Mesothelial cell of epicardium (in vitro differentiated cells): ENCODE data around the gene AFF1. TPM values are rescaled to one million over a fixed set of nuclear protein-coding genes. Genes with fewer than 3 reads are reported as not detected.

Experiments
- DNase-seq, 2 experiments: peaks; one replicate each; pipeline ENCODE4 v3.0.0; 2021; ENCODE audit warnings: low spot score in 2 of 2; ENCODE audit not compliant: unreplicated experiment in 2 of 2
- H3K27ac Mint-ChIP-seq: 2 replicates; pipeline ENCODE4 v1.8.0; 2021; ENCODE audit warnings: mixed read lengths
- H3K27me3 Mint-ChIP-seq: 2 replicates; pipeline ENCODE4 v1.8.0; 2021; ENCODE audit warnings: low read depth, mixed read lengths
- H3K36me3 Mint-ChIP-seq: 2 replicates; pipeline ENCODE4 v1.8.0; 2021; ENCODE audit warnings: mixed read lengths
- H3K4me1 Mint-ChIP-seq: 2 replicates; pipeline ENCODE4 v1.8.0; 2021; ENCODE audit warnings: mixed read lengths
- H3K4me3 Mint-ChIP-seq: 2 replicates; pipeline ENCODE4 v1.8.0; 2021; ENCODE audit warnings: mild to moderate bottlenecking, moderate library complexity, mixed read lengths
- H3K9me3 Mint-ChIP-seq: 2 replicates; pipeline ENCODE4 v1.8.0; 2021; ENCODE audit warnings: mixed read lengths
- CTCF ChIP-seq: fragments of 200-600 bp; sonication (generic); IDR thresholded peaks from one replicate; pipeline ENCODE4 v1.5.0; 2021; ENCODE audit warnings: antibody characterized with exemption; ENCODE audit not compliant: unreplicated experiment
- total RNA-seq: library from RNA; stranded (reverse); gene quantifications from 3 replicates; pipeline ENCODE4 v1.2.1, GENCODE V29; 2021

Gene AFF1
- total RNA-seq, 1 donor from 2014 or later = 18.2 TPM

GRCh38 chr4:87109121-87109520, 174.3 kb downstream of the AFF1 start:
- DNase-seq = no peak
- H3K4me1 Mint-ChIP-seq = peaks cover 21% of the 10 kb centered on the region
- TF ChIP-seq CTCF = no peak
- no peak overlapping the region for H3K4me3 Mint-ChIP-seq
- H3K27me3 Mint-ChIP-seq = no peaks in the 10 kb centered on the region
- no peaks in the 10 kb centered on the region for H3K9me3 Mint-ChIP-seq
- H3K27ac Mint-ChIP-seq = peak overlapping the region; percentile 26
- peaks cover 14% of the 10 kb centered on the region for H3K36me3 Mint-ChIP-seq

DNA sequence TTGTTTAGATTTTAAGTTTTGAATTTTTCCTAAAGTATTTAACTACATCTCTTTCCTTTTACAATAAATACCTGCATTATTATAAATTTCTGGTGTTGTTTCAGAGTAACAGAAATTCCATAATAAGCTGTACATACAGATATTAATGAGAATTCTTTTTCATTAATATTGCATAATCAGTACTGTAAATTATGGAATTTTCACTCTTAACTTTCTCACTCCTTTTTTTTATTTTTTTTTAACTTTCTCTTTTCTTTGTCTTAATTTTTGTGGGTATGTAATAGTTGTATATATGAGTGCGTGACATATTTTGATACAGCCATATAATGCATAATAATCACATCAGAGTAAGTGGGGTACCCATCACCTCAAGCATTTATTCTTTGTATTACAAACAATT, 175.1 kb downstream of the AFF1 start:
- no peak for TF ChIP-seq CTCF
- no peak overlapping the region for H3K27ac Mint-ChIP-seq
- no peak for DNase-seq
- H3K27me3 Mint-ChIP-seq = no peaks in the 10 kb centered on the region
- peaks cover 17% of the 10 kb centered on the region for H3K36me3 Mint-ChIP-seq
- H3K9me3 Mint-ChIP-seq = no peaks in the 10 kb centered on the region
- peaks cover 21% of the 10 kb centered on the region for H3K4me1 Mint-ChIP-seq
- H3K4me3 Mint-ChIP-seq = no peak overlapping the region

DNA sequence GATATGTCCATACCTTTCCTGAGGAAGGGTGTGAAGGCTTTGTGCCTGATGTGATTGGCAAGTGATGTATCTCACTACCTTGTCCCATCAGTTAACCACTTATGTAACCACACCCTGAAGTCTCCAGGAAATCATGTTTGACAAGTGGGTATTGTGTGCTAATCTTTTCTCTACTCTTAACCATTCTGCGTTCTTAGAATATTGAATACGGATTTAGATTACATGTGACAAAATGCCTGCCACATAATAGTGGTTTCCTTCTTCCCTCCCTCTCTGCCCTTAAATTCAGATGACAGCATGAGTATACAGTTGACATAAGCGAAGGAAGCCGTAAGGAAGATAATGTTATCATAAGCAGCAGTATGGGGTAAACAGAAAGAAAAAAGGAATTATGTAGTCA, 177.3 kb downstream of the AFF1 start:
- no peak for DNase-seq
- H3K9me3 Mint-ChIP-seq = no peaks in the 10 kb centered on the region
- H3K36me3 Mint-ChIP-seq = peaks cover 23% of the 10 kb centered on the region
- H3K27ac Mint-ChIP-seq = no peak overlapping the region
- H3K4me3 Mint-ChIP-seq = no peak overlapping the region
- no peak for TF ChIP-seq CTCF
- no peaks in the 10 kb centered on the region for H3K27me3 Mint-ChIP-seq
- H3K4me1 Mint-ChIP-seq = peaks cover 13% of the 10 kb centered on the region

- no peak for DNase-seq
- Mint-ChIP-seq H3K4me3 (no peak overlapping the region), H3K27me3 (no peaks in the 10 kb centered on the region), H3K4me1 (peaks cover 10% of the 10 kb centered on the region), H3K27ac (no peak overlapping the region), H3K9me3 (no peaks in the 10 kb centered on the region), H3K36me3 (peaks cover 20% of the 10 kb centered on the region)
- no peak for TF ChIP-seq CTCF
Measured at GRCh38 chr4:87114245-87115062, 179.6 kb downstream of the AFF1 start.

- H3K36me3 Mint-ChIP-seq = peaks cover 22% of the 10 kb centered on the region
- H3K9me3 Mint-ChIP-seq = no peaks in the 10 kb centered on the region
- H3K4me1 Mint-ChIP-seq = peaks cover 10% of the 10 kb centered on the region
- H3K27ac Mint-ChIP-seq = no peak overlapping the region
- TF ChIP-seq CTCF = no peak
- H3K4me3 Mint-ChIP-seq = no peak overlapping the region
- DNase-seq = no peak
- H3K27me3 Mint-ChIP-seq = no peaks in the 10 kb centered on the region
Measured at GRCh38 chr4:87116231-87116630, 181.4 kb downstream of the AFF1 start.
